ENCODE results near the gene TERB1. TPM values are rescaled to one million over a fixed set of nuclear protein-coding genes. Genes with fewer than 3 reads are reported as not detected.
"Not testable (repeated sequence)": the region's sequence is repeated elsewhere in the genome, so short reads cannot be mapped to it uniquely, and the experiment has no call there.

Gene TERB1
- total RNA-seq, 2 donors from 2014 or later: 0.11 TPM; not detected in 1

GRCh38 chr16:66830422-66831404 is 29.3 kb upstream of the TERB1 start, which contains the start of gene NAE1:
Gene NAE1 (minus strand): TSS chr16:66830976. CDS start chr16:66830899, 77 bp downstream.
- intact Hi-C loops (cut with DNase I, micrococcal nuclease): loop anchor here in 1 of 2 donors (5.0 kb wide), 1 partner anchor 37 kb away; no protein-coding TSS in a partner anchor
- DNase-seq (peak; percentile 72 to 91), ATAC-seq (peak; percentile 90)

GRCh38 chr16:66824006-66824405 is 22.6 kb upstream of the TERB1 start:
- intact Hi-C loops (cut with DNase I, micrococcal nuclease): no loop called here
- no peak for ATAC-seq

GRCh38 chr16:66814734-66815133 is 13.3 kb upstream of the TERB1 start:
- DNase-seq (no peak), ATAC-seq (no peak)
- intact Hi-C loops (cut with DNase I, micrococcal nuclease): no loop called here

More at GRCh38 chr16:66824006-66824405, 22.6 kb upstream of the TERB1 start:
- no peak for DNase-seq

- DNase-seq (no peak), ATAC-seq (no peak)
- intact Hi-C loops (cut with DNase I, micrococcal nuclease): no loop called here
Measured at GRCh38 chr16:66811043-66811442, 9.7 kb upstream of the TERB1 start.

GRCh38 chr16:66810391-66810790 is 9.0 kb upstream of the TERB1 start:
- DNase-seq: no peak
- ATAC-seq: peak; percentile 52
- intact Hi-C loops (cut with DNase I, micrococcal nuclease): no loop called here

GRCh38 chr16:66809765-66810164 is 8.4 kb upstream of the TERB1 start:
- intact Hi-C loops (cut with DNase I, micrococcal nuclease): no loop called here
- DNase-seq: no peak
- no peak for ATAC-seq

- intact Hi-C loops (cut with DNase I, micrococcal nuclease): no loop called here
- ATAC-seq (no peak), DNase-seq (no peak)
Measured at GRCh38 chr16:66802159-66802558, 775 bp upstream of the TERB1 start.

- DNase-seq: no peak
- no peak for ATAC-seq
- intact Hi-C loops (cut with DNase I, micrococcal nuclease): no loop called here
Measured at GRCh38 chr16:66800856-66801255, 528 bp downstream of the TERB1 start.

- intact Hi-C loops (cut with DNase I, micrococcal nuclease): no loop called here
- DNase-seq (no peak), ATAC-seq (no peak)
Measured at GRCh38 chr16:66798161-66798560, 3.2 kb downstream of the TERB1 start.

GRCh38 chr16:66793984-66794383 is 7.4 kb downstream of the TERB1 start:
- intact Hi-C loops (cut with DNase I, micrococcal nuclease); DNase-seq; ATAC-seq: not testable (repeated sequence)

GRCh38 chr16:66790130-66790733 is 11.2 kb downstream of the TERB1 start:
- ATAC-seq (no peak), DNase-seq (no peak)
- intact Hi-C loops (cut with DNase I, micrococcal nuclease): no loop called here

GRCh38 chr16:66787427-66787826 is 14.0 kb downstream of the TERB1 start:
- ATAC-seq (no peak), DNase-seq (no peak)
- intact Hi-C loops (cut with DNase I, micrococcal nuclease): no loop called here

GRCh38 chr16:66786551-66786950 is 14.8 kb downstream of the TERB1 start:
- DNase-seq (no peak), ATAC-seq (no peak)
- intact Hi-C loops (cut with DNase I, micrococcal nuclease): no loop called here

GRCh38 chr16:66776457-66776856 is 24.9 kb downstream of the TERB1 start:
- ATAC-seq (no peak), DNase-seq (no peak)
- intact Hi-C loops (cut with DNase I, micrococcal nuclease): no loop called here

GRCh38 chr16:66774981-66775380 is 26.4 kb downstream of the TERB1 start:
- intact Hi-C loops (cut with DNase I, micrococcal nuclease): no loop called here
- no peak for ATAC-seq
- DNase-seq: no peak

- DNase-seq (no peak), ATAC-seq (no peak)
- intact Hi-C loops (cut with DNase I, micrococcal nuclease): no loop called here
Measured at GRCh38 chr16:66758086-66758485, 43.3 kb downstream of the TERB1 start.

GRCh38 chr16:66754819-66755218 is 46.6 kb downstream of the TERB1 start:
- DNase-seq: no peak
- intact Hi-C loops (cut with DNase I, micrococcal nuclease): no loop called here
- no peak for ATAC-seq

- DNase-seq (no peak), ATAC-seq (no peak)
- intact Hi-C loops (cut with DNase I, micrococcal nuclease): no loop called here
Measured at GRCh38 chr16:66754211-66754610, 47.2 kb downstream of the TERB1 start.

- no peak for DNase-seq
- intact Hi-C loops (cut with DNase I, micrococcal nuclease): no loop called here
- no peak for ATAC-seq
Measured at GRCh38 chr16:66752958-66753357, 48.4 kb downstream of the TERB1 start.

- no peak for ATAC-seq
- intact Hi-C loops (cut with DNase I, micrococcal nuclease): no loop called here
- no peak for DNase-seq
Measured at GRCh38 chr16:66752379-66752778, 49.0 kb downstream of the TERB1 start.
